Fibroblast of the aortic adventitia (primary cell): ENCODE results near the gene FBLN2. TPM values are rescaled to one million over a fixed set of nuclear protein-coding genes. Genes with fewer than 3 reads are reported as not detected.
A peak's percentile ranks its signal among the peaks of the same experiment; 100 is the strongest.

Experiments
- DNase-seq: peaks from one replicate; pipeline ENCODE4 v3.0.0-alpha.2; 2010; ENCODE audit warnings: low read depth
- H3K4me3 ChIP-seq: 2 replicates; pipeline ENCODE4 v1.5.1; 2011; ENCODE audit warnings: low read depth, mild to moderate bottlenecking, control low read depth, low read length, moderate library complexity
- total RNA-seq: library from RNA; depleted of rRNA; stranded (reverse); fragments of >200 nt; gene quantifications from 2 replicates; pipeline ENCODE4 v1.2.3, GENCODE V29; 2012; ENCODE audit warnings: low replicate concordance
- TF ChIP-seq, protein P1 (sequence below): IDR thresholded peaks from 2 replicates; pipeline ENCODE4 v1.5.1; 2011; ENCODE audit warnings: mild to moderate bottlenecking, low read length, control low read depth, inconsistent platforms; ENCODE audit not compliant: insufficient read depth

Gene FBLN2
- total RNA-seq, 1 donor = 452 TPM

DNA sequence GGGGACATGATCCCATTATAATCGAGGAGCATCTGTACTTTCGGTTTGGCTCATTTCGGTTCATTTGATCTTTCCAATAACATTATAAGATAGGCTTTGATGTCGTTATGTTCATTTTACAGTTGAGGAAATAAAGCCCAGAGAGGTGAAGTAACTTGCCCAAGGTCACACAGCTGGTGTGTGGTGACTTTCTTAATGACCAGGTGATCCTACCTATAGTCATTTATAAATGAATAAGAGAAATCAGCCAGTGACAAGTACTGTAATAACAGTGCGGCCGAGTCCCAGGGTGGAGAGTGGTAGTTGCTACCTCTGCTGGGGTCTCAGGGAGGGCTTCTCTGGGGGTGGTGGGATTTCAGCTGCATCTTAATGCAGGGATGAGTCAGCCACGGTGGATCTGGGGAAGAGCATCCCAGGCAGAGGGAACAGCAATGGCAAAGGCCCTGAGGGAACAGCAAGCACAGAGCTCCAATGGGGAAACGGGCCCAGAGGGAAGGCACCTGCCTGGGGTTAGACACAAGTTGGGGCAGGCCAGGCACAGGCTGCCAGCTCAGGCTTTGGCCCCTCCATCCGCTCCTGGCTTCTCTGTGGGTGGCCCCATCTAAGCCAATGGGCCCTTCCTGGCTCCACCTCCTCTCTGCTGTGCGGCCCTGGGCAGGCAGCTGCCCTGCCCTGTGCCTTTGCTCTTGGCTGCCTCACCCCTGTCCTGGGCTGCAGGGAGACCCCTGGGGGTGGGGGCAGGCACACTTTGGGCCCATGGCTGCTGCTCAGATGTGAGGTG lies 1.1 kb upstream of the FBLN2 start:
- TF ChIP-seq, protein P1, sequence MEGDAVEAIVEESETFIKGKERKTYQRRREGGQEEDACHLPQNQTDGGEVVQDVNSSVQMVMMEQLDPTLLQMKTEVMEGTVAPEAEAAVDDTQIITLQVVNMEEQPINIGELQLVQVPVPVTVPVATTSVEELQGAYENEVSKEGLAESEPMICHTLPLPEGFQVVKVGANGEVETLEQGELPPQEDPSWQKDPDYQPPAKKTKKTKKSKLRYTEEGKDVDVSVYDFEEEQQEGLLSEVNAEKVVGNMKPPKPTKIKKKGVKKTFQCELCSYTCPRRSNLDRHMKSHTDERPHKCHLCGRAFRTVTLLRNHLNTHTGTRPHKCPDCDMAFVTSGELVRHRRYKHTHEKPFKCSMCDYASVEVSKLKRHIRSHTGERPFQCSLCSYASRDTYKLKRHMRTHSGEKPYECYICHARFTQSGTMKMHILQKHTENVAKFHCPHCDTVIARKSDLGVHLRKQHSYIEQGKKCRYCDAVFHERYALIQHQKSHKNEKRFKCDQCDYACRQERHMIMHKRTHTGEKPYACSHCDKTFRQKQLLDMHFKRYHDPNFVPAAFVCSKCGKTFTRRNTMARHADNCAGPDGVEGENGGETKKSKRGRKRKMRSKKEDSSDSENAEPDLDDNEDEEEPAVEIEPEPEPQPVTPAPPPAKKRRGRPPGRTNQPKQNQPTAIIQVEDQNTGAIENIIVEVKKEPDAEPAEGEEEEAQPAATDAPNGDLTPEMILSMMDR = no peak
- no peak overlapping the region for H3K4me3 ChIP-seq
- no peak for DNase-seq

DNA sequence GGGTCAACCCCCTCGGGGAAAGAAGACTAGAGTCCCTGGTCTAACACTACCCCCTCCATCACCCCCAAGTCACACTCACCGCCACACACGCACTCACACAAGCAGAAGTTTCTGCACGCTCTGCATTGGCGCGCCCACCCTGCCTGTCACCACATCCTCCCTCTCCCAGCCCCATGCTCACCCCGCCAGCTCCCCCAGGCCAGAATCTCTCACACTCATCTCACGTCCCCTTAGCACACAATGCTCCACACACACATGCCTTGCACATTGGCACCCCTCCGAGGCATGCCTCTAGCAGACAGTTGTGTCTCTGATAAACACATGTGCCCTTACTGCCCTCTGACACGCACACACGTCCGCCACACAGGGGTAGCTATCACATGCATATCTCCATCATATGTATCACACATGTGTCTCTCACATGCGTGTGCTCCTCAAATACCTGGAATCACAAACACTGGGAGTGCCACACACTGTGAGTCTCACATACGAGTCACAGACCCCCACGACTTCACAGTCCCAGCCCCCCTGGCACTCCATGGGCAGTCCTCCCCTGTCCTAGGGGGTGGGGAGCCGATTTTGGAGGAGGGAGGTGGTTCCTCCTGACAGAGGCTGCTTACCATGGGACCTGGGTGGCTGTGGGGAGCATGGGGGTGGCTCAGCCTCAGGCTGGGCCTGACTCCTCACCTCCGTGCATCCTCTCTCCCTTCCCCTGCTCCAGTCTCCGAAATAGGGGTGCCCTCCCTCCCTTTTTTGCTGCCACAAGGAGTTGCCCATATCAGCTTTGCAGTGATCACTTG lies 898 bp downstream of the FBLN2 start:
- TF ChIP-seq, protein P1 = no peak
- H3K4me3 ChIP-seq = peak overlapping the region; percentile 73
- DNase-seq = no peak

DNA sequence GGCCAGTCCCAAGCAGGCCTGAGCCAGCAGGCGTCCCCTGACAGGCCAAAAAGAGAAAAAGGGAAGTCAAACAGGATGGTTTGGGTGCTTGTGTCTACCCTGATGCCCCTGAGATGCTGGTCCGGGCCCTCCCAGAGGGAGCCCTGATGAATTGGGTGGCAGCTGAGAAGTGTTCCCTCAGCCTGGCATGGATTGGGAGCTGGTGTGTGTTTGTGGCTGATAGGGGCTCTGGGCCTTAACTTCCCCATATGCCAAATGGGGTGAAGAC lies 1.4 kb downstream of the FBLN2 start:
- DNase-seq = no peak
- H3K4me3 ChIP-seq = peak overlapping the region; percentile 73
- TF ChIP-seq, protein P1 = no peak

DNA sequence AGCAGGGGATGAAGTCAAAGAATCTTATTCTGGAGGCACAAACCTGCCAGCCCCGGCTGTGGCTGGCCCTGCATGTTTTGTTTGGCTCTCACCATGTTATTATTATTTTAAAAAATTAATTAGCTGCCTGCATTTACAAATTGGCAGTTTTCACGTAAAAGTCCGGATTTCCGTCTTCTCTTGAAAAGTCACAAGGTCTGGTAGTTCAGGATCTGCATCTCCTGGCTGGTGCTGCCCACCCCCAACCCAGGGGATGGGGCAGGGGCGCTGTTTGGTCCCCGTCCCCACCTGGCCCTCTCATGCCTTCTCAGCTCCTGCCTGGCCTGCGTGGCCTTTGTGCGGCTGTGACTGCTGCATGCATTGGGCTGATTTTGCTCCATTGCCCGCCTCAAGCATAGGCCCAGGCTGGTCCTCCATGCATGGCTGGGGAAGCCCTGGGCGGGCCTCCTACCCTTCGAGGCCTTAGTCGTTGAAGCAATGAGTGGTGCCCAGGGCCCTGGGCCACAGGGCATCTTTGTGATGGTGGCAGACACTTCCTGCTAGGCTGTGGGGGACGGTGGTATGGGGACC lies 2.0 kb downstream of the FBLN2 start:
- peak overlapping the region; percentile 73 for H3K4me3 ChIP-seq
- DNase-seq = no peak
- TF ChIP-seq, protein P1 = no peak

DNA sequence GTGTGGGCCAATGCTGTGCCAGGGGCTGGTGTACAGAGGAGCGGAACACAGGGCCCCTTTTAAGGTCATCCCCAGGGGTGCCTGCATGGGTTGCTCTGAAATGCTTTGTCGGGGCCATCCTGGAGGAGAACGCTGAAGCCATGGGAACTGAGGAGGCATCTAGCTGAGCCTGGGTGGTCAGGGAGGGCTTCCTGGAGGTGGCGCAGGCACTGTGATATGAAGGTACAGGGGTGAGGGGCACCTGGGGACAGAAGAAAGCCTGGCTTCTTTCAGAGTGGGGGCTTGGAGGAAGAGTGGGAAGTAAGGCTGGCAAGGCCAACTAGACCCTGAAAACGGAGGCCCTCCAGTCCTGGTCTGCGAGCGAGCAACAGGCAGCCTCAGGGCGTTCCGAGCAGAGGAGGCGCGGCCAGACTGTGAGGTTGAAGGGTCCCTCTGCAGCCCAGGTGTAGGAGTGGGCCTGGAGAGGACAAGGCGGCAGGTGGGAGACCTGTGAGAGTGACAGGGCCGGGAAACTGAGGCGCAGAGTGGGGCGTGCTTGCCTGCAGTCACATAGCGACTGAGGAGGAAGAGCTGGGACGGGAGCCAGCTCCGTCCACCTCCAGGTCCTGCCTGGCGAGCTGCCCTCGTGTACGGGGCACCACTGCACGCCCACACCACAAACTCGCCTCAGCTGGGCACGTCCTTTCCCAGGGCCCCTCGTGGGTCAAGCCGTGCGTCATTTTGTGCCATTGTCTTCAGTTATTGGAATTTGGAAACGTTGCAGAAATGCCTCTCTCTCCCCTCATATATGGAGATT lies 4.1 kb downstream of the FBLN2 start:
- no peak overlapping the region for H3K4me3 ChIP-seq
- TF ChIP-seq, protein P1 = no peak
- DNase-seq = peak; percentile 64

DNA sequence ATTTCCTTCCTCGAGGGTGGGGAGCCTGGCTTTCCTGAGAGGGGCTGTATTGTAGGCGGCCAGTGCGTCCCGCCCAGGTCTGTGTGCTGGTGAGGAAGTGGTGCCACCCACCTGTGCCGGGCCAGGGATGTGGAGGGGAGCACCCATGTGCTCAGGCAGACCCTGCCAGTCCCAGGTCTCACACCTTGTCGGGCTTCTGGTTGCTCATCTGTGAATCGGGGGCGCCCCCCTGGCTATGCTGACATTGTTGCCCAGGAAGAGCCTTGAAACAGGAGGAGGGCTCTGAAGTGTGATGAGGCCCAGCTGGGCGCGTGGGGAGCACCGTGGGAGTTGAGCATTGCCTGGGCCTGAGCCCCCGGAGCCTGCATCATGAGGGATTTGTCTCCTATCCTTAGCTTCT lies 4.8 kb downstream of the FBLN2 start:
- DNase-seq = no peak
- H3K4me3 ChIP-seq = no peak overlapping the region
- TF ChIP-seq, protein P1 = no peak
